HPDE6-E6E7 (cell line): Measurements from ENCODE around the gene EARS2.
"Not testable (repeated sequence)": the region's sequence is repeated elsewhere in the genome, so short reads cannot be mapped to it uniquely, and the experiment has no call there.

ENCODE experiments used
- DNase-seq: peaks from one replicate; pipeline ENCODE4 v3.0.0; 2011; ENCODE audit warnings: missing footprints; ENCODE audit errors: extremely low spot score

Gene EARS2

DNA sequence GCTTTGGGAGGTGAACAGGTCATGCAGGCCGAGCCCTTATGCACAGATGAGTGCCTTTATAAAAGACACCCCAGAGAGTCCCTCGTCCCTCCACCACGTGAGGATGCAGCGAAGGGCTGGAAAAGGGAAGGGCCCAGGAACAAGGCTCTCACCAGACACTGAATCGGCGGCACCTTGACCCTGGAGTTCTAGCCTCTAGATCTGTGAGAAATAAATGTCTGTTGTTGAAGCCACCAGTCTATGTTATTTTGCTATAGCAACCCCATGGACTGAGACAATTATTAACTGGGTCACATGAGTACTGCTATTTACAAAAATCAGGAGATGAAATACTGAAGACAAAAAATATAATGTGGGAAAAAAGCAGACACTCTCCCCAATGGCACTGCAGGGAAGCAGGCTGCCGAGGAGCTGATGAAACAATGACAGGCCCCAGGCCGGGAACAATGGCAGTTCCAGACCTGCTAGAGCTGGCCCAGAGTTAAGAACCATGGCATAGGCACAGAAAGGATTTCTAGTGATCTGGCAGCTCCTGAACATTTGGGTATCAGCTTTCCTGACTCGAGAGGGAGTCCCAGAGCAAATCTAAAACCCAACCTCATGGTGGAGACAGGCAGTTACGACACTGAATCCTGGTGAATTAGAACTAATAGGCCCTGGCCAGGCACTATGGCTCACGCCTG, 29.0 kb downstream of the EARS2 start:
- DNase-seq, result no peak

DNA sequence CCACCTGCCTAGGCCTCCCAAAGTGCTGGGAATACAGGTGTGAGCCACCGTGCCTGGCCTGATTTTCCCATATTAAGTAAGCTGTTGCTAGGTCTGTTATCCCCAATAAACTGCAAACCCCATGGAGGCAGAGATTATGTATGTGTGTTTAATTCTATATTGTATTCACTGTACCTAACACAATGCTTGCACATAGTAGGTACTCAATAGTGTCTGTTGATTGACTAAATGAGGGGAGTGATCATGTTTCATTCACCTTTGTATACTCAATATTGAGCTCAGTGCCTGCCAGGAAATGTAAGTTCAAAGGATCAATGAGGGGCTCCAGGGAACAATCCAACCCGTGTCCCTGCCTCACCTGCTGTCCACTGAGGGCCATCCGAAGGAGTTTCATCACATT, 32.3 kb downstream of the EARS2 start:
- DNase-seq, result no peak

GRCh38 chr16:23523876-23524385, 33.2 kb downstream of the EARS2 start:
- no peak for DNase-seq

DNA sequence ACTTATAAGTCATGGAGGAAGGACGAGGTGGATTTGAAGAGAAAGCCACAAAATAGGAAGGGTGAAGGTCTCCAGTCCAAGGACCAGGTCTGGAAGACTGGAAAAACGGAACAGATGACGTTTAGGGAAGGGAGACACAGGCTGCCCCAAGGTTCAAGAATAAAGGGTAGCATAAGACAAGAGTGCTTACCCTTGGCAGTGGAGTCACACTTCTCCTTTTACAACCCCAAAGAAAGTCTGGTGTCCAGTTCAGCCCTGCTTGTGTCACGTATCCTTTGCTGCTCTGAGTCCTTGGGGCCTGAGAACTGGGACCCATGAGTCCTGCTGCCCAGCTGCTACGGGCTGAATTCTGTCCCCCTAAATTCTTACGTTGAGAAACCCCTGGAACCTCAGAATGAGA, 33.8 kb downstream of the EARS2 start:
- DNase-seq, result no peak

- no peak for DNase-seq
These were observed 35.2 kb downstream of the EARS2 start for GRCh38 chr16:23521965-23522364.

DNA sequence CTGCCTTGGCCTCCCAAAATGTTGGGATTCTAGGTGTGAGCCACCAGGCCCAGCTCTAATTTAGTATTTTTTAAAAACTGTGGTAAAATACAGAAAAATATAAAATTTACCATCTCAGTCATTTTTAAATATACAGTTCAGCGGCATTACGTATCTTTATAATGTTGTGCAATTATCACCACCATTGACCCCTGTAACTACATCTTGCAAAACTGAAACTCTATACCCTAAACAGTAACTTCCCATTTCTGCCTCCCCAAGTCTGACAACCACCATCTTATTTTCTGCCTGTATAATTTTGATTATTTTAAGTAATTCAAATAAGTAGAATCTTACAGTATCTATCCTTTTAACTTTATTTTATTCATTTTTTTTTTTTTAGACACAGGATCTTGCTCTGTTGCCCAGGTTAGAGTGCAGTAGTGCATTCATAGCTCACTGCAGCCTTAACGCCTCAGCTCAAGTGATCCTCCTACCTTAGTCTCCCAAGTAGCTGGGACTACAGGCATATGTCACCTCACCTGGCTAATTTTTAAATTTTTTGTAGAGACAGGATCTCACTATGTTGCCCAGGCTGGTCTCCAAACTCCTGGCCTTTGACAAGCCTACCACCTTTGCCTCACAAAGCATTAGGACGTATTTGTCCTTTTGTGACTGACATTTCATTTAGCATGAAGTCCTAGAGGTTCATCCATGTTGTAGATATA, 36.0 kb downstream of the EARS2 start:
- no peak for DNase-seq

GRCh38 chr16:23520500-23520899, 36.6 kb downstream of the EARS2 start:
- no peak for DNase-seq

GRCh38 chr16:23519282-23519681, 37.9 kb downstream of the EARS2 start:
- DNase-seq, result no peak

DNA sequence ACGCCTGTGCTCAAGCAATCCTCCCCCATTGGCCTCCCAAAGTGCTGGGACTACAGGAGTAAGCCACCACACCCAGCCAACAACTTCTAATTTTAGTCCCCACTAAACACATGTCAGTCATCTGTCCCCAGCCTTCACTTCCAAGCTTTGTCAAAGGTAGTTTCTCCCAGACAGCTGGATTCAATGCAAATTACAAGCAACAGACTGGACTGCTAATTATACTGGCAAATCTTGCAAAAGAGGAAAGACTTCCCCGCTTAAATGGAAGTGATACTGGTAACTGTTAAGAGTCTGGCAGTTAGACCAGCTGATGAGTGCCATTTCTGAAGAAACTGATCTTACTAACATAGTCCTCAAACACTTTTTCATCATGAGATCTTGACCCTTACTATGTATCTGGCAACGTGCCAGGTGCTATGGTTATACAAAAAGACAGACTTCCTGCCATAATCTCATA, 38.7 kb downstream of the EARS2 start:
- DNase-seq, result no peak

- DNase-seq, result no peak
These were observed 40.6 kb downstream of the EARS2 start for GRCh38 chr16:23516366-23517137.

DNA sequence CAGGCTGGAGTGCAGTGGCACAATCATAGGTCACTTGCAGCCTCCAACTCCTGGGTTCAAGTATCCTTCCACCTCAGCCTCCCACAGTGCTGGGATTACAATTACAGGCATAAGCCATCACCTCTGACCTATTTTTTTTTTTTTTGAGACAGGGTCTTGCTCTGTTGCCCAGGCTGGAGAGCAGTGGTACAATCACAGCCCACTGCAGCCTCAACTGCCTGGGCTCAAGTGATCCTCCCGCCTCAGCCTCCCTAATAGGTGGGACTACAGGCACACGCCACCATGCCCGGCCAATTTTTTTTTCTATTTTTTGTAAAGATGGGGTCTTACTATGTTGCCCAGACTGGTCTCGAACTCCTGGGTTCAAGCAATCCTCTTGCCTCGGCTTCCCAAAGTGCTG, 41.3 kb downstream of the EARS2 start:
- DNase-seq, result no peak

DNA sequence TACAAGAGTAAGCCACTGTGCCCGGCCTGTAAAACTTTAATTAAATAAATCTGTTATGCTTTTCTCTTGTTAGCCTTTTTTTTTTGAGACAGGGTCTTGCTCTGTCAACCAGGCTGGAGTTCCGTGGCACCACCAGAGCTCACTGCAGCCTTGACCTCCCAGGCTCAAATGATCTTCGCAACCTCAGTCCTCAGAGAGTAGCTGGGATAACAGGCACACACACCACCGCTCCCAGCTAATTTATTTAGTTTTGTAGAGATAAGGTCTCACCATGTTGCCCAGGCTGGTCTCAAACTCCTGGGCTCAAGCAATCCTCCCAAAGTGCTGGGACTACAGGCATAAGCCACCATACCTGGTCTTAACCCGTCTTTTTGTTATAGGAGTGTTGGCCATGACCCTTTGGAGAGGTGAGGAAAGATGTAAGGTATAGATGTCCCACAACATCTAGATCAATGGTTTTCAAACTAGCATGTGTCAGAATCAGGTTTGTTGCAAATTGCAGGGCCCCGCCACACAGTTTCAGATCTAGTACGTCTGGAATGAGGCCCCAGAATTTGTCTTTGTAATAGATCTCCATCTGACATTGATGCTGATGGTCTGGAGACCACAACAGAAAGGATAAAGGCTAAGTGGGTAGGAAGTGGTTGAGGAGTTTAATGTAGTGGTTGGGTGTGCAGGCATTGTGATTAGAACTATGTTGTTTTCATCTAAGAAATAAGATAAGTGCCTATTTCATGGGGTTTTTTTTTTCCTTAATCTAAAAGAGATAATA, 42.6 kb downstream of the EARS2 start:
- DNase-seq, result no peak

- no peak for DNase-seq
These were observed 44.9 kb downstream of the EARS2 start for GRCh38 chr16:23512168-23512695.

DNA sequence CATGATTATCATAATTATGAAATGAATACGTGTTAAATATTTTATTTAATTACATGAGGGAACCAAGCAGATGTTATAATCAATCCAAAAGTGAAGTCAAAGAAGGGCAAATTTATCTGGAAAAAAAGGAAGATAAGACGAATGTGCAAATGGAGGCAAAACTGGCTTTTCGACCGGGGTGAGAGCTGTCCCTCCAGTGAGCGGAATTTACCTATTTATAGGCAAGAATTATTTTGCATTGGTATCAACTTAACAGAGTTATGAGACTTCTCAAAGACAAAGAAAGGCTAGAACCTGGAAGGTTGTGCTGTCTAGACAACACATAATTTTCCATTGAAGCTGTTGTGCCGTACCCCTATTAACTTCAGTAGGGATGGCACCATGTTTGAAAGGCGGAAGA, 45.4 kb downstream of the EARS2 start:
- no peak for DNase-seq

GRCh38 chr16:23510915-23511270, 46.3 kb downstream of the EARS2 start:
- DNase-seq, result not testable (repeated sequence)

DNA sequence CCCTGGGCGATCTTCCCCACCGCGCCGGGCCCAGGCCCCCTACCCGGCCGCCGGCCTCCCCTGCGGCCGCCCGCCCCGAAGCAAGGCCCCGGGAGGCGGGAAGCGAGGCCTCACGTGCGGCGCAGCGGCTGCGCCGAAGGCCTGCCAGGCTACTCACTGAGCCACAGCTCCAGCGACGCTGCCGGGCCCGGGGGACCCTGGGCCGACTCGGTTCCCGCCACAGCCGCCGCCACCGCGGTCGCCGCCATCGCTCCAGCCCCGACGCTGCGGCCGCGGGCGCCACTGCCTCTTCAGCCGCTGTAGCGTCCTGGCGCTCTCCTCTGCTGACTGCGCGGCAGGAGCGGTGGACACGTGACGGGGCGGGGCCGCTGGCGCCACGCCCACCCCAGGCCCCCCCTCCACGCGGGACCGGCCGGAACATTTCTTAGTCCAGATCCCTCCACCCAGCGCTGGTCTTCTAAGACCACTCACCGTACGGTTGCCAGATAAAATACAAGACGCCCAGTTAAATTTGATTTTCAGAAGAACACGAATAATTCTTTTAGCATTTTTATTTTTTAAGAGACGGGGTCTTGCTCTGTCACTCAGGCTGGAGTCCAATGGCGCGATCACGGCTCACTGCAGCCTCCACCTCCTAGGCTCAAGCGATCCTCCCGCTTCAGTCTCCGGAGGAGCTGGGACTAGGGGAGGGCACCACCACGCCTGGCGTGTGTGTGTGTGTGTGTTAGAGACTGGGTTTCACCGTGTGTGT, 46.8 kb downstream of the EARS2 start, which contains the start of gene GGA2:
Gene GGA2, minus strand, starts transcription at position 331 of the 751 bp plus-strand sequence. Its CDS starts 83 bp downstream, at position 248.
- peak; percentile 72 for DNase-seq

- no peak for DNase-seq
These were observed 47.4 kb downstream of the EARS2 start for GRCh38 chr16:23509782-23510163.

GRCh38 chr16:23509441-23509754, 47.8 kb downstream of the EARS2 start:
- no peak for DNase-seq

GRCh38 chr16:23508589-23509440, 48.3 kb downstream of the EARS2 start:
- no peak for DNase-seq

- no peak for DNase-seq
These were observed 50.5 kb downstream of the EARS2 start for GRCh38 chr16:23506606-23506994.
